Panc1 (cell line): ENCODE measurements around the gene LMAN1L. TPM values are rescaled to one million over a fixed set of nuclear protein-coding genes. Genes with fewer than 3 reads are reported as not detected.

ENCODE experiments used
- ATAC-seq: fragments of 200-7000 bp; cut with Tn5 transposase; 2 replicates; pipeline ENCODE4 v1.9.1; 2020; ENCODE audit warnings: mild to moderate bottlenecking, moderate library complexity
- BruUV-seq: library from RNA; stranded (reverse); fragments of 400-500 nt; replicated peaks from 2 replicates; lab custom pipeline; 2021; lab: Mats Ljungman, UMichigan
- CTCF ChIA-PET: fragments of 300-600 bp; sonication (Branson Sonifier 250); formaldehyde crosslinking; loops from one replicate; lab custom pipeline; 2022; ENCODE audit warnings: antibody characterized with exemption; lab: Charles Lee
- POLR2A ChIA-PET: fragments of 300-600 bp; sonication (Branson Sonifier 250); formaldehyde crosslinking; loops from one replicate; lab custom pipeline; 2022; ENCODE audit warnings: antibody characterized with exemption; lab: Charles Lee
- DNase-seq: peaks from one replicate; pipeline ENCODE4 v3.0.0-alpha.2; 2010; ENCODE audit warnings: low read depth, low spot score
- H3K27ac ChIP-seq: 2 replicates; pipeline ENCODE4 v1.5.1; 2011; ENCODE audit warnings: mild to moderate bottlenecking, low read length, inconsistent platforms
- H3K27me3 ChIP-seq: fragments of 200-500 bp; sonication (Bioruptor generic); 2 replicates; pipeline ENCODE4 v1.6.0; 2014; ENCODE audit warnings: low read length, inconsistent platforms; ENCODE audit not compliant: control insufficient read depth, insufficient read depth
- H3K36me3 ChIP-seq: fragments of 200-500 bp; sonication (Bioruptor generic); 2 replicates; pipeline ENCODE4 v1.5.1; 2014; ENCODE audit warnings: inconsistent platforms, mild to moderate bottlenecking, low read length, moderate library complexity; ENCODE audit not compliant: control insufficient read depth, insufficient read depth
- H3K4me1 ChIP-seq: 2 replicates; pipeline ENCODE4 v1.5.1; 2011; ENCODE audit warnings: inconsistent platforms, mild to moderate bottlenecking, low read length, moderate library complexity; ENCODE audit not compliant: control insufficient read depth, insufficient read depth
- H3K4me3 ChIP-seq, 2 experiments: 2 replicates each; pipeline ENCODE4 v1.5.1; 2011 to 2012; ENCODE audit warnings: low read depth in 2 of 2, low read length in 2 of 2, mild to moderate bottlenecking in 2 of 2, inconsistent platforms in 1 of 2, moderate library complexity in 1 of 2
- H3K9me3 ChIP-seq: fragments of 200-500 bp; sonication (Bioruptor generic); 2 replicates; pipeline ENCODE4 v1.5.1; 2014; ENCODE audit warnings: low read depth, mild to moderate bottlenecking, inconsistent platforms, low read length, moderate library complexity; ENCODE audit not compliant: control insufficient read depth, insufficient read depth
- CTCF ChIP-seq: fragments of 450-650 bp; IDR thresholded peaks from 2 replicates; pipeline ENCODE4 v1.5.1; 2017; ENCODE audit warnings: mild to moderate bottlenecking
- POLR2AphosphoS5 ChIP-seq: IDR thresholded peaks from 2 replicates; pipeline ENCODE4 v1.6.1; 2012; ENCODE audit warnings: mild to moderate bottlenecking, low read depth, low read length, moderate library complexity
- SIN3A ChIP-seq: IDR thresholded peaks from 2 replicates; pipeline ENCODE4 v1.6.1; 2012; ENCODE audit warnings: low read depth, mild to moderate bottlenecking, low read length, moderate library complexity, borderline replicate concordance; ENCODE audit not compliant: insufficient read depth
- TCF7L2 ChIP-seq: IDR thresholded peaks from 2 replicates; pipeline ENCODE4 v1.6.1; 2011; ENCODE audit warnings: mild to moderate bottlenecking, low read depth, low read length, inconsistent platforms
- in situ Hi-C: cut with HindIII; loops from 2 replicates; pipeline ENCODE4 v1.10.0; 2016; ENCODE audit warnings: low sequenced_read_pairs, low pct_unique_long_range_greater_than_20kb
- intact Hi-C: fragments of 100-400 bp; cut with micrococcal nuclease; formaldehyde crosslinking; loops from one replicate; pipeline ENCODE4 v1.10.0; 2022; ENCODE audit not compliant: unreplicated experiment
- total RNA-seq: library from RNA; stranded (reverse); gene quantifications from one replicate; pipeline ENCODE4 v1.2.1, GENCODE V29; 2021; ENCODE audit not compliant: unreplicated experiment
- TF ChIP-seq, protein P1 (sequence below), 2 experiments: IDR thresholded peaks; 2 replicates each; pipeline ENCODE4 v1.6.1; 2011 to 2012; ENCODE audit warnings: low read depth in 2 of 2, control low read depth in 1 of 2, low read length in 1 of 2, mild to moderate bottlenecking in 1 of 2, moderate library complexity in 1 of 2; ENCODE audit not compliant: insufficient read depth in 1 of 2

Gene LMAN1L
- total RNA-seq, 1 experiment from 2014 or later = not detected

GRCh38 chr15:74815121-74815934 is 2.7 kb downstream of the LMAN1L start:
- Histone ChIP-seq H3K4me3 (no peak overlapping the region), H3K9me3 (no peaks in the 10 kb centered on the region), H3K27me3 (no peaks in the 10 kb centered on the region), H3K27ac (no peak overlapping the region), H3K4me1 (peaks cover 4% of the 10 kb centered on the region; the same call in 1 of the 2 replicates), H3K36me3 (no peaks in the 10 kb centered on the region)
- no TSS peak for BruUV-seq
- POLR2A ChIA-PET = no interaction called here
- intact Hi-C loops = no loop called here
- DNase-seq (no peak), ATAC-seq (no peak)
- in situ Hi-C loops = no loop called here
- CTCF ChIA-PET = interaction anchor here (0.6 kb wide), 1 partner anchor 44 kb away, joined by 3 read pairs; no protein-coding TSS in a partner anchor
- TF ChIP-seq TCF7L2 (no peak), POLR2AphosphoS5 (no peak), CTCF (no peak), SIN3A (no peak)
- TF ChIP-seq, protein P1, sequence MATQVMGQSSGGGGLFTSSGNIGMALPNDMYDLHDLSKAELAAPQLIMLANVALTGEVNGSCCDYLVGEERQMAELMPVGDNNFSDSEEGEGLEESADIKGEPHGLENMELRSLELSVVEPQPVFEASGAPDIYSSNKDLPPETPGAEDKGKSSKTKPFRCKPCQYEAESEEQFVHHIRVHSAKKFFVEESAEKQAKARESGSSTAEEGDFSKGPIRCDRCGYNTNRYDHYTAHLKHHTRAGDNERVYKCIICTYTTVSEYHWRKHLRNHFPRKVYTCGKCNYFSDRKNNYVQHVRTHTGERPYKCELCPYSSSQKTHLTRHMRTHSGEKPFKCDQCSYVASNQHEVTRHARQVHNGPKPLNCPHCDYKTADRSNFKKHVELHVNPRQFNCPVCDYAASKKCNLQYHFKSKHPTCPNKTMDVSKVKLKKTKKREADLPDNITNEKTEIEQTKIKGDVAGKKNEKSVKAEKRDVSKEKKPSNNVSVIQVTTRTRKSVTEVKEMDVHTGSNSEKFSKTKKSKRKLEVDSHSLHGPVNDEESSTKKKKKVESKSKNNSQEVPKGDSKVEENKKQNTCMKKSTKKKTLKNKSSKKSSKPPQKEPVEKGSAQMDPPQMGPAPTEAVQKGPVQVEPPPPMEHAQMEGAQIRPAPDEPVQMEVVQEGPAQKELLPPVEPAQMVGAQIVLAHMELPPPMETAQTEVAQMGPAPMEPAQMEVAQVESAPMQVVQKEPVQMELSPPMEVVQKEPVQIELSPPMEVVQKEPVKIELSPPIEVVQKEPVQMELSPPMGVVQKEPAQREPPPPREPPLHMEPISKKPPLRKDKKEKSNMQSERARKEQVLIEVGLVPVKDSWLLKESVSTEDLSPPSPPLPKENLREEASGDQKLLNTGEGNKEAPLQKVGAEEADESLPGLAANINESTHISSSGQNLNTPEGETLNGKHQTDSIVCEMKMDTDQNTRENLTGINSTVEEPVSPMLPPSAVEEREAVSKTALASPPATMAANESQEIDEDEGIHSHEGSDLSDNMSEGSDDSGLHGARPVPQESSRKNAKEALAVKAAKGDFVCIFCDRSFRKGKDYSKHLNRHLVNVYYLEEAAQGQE (IDR thresholded peaks at IDR 0.05; ENCODE audit: insufficient read depth in 1 of 2, low read depth in 2 of 2, low read length in 1 of 2) = no peak

DNA sequence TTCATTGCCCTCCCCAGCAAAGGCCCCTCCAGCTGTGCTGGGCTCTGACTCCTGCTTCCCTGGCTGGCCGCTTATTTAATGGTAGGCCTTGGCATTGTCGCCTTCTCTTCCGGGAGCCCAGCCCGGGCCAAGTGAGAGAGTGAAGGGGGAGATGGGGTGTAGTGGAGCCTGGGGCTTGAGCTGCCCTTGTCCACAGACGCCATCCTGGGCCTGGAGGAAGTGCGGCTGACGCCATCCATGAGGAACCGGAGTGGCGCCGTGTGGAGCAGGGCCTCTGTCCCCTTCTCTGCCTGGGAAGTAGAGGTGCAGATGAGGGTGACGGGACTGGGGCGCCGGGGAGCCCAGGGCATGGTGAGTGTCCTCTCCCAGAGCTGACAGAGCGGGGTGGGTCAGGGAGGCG is 3.3 kb downstream of the LMAN1L start:
- TF ChIP-seq CTCF (no peak), TCF7L2 (no peak), SIN3A (no peak), POLR2AphosphoS5 (no peak)
- peaks cover 4% of the 10 kb centered on the region; the same call in 1 of the 2 replicates for H3K4me1 ChIP-seq
- no peaks in the 10 kb centered on the region for H3K9me3 ChIP-seq
- H3K27ac ChIP-seq = no peak overlapping the region
- ChIA-PET CTCF (no interaction called here), POLR2A (no interaction called here)
- BruUV-seq = no TSS peak
- no peak overlapping the region for H3K4me3 ChIP-seq
- no peak for DNase-seq
- in situ Hi-C loops = no loop called here
- no peak for ATAC-seq
- intact Hi-C loops = no loop called here
- H3K36me3 ChIP-seq = no peaks in the 10 kb centered on the region
- no peaks in the 10 kb centered on the region for H3K27me3 ChIP-seq
